Lung (tissue), 12 donors: Measurements from ENCODE around the gene EVI5. TPM values are rescaled to one million over a fixed set of nuclear protein-coding genes. Genes with fewer than 3 reads are reported as not detected.

Experiments used
- ATAC-seq: fragments of 200-7000 bp; cut with Tn5 transposase; one replicate; pipeline ENCODE4 v1.9.1; 2020; ENCODE audit warnings: moderate number of reproducible peaks; ENCODE audit not compliant: insufficient read depth, low FRiP score
- DNase-seq, 3 donors: peaks; one replicate each; pipeline ENCODE4 v3.0.0-alpha.2; 2013 to 2017
- H3K27ac ChIP-seq, 2 donors: one replicate each; pipeline ENCODE4 v1.5.1; 2013; ENCODE audit warnings: mild to moderate bottlenecking in 2 of 2, moderate library complexity in 2 of 2, control low read depth in 1 of 2, inconsistent platforms in 1 of 2, low read depth in 1 of 2, low read length in 1 of 2
- H3K27me3 ChIP-seq, 3 donors: one replicate each; pipeline ENCODE4 v1.5.1; 2013; ENCODE audit warnings: low read length in 2 of 3; ENCODE audit not compliant: control insufficient read depth in 3 of 3, insufficient read depth in 3 of 3
- H3K36me3 ChIP-seq, 4 donors: one replicate each; pipeline ENCODE4 v1.5.1; 2013; ENCODE audit warnings: low read length in 4 of 4, mild to moderate bottlenecking in 1 of 4, moderate library complexity in 1 of 4; ENCODE audit not compliant: control insufficient read depth in 4 of 4, insufficient read depth in 4 of 4
- H3K4me1 ChIP-seq, 5 donors: one replicate each; pipeline ENCODE4 v1.5.1; 2013; ENCODE audit warnings: low read length in 5 of 5, mild to moderate bottlenecking in 2 of 5, moderate library complexity in 1 of 5; ENCODE audit not compliant: control insufficient read depth in 5 of 5, insufficient read depth in 5 of 5
- H3K4me3 ChIP-seq: one replicate; pipeline ENCODE4 v1.5.1; 2013; ENCODE audit warnings: mild to moderate bottlenecking, control low read depth, moderate library complexity
- H3K9ac ChIP-seq, 2 donors: one replicate each; pipeline ENCODE4 v1.5.1; 2013; ENCODE audit warnings: low read length in 2 of 2, control low read depth in 1 of 2; ENCODE audit not compliant: insufficient read depth in 1 of 2
- H3K9me3 ChIP-seq, 4 donors: one replicate each; pipeline ENCODE4 v1.5.1; 2013; ENCODE audit warnings: low read length in 3 of 4, mild to moderate bottlenecking in 1 of 4, moderate library complexity in 1 of 4; ENCODE audit not compliant: control insufficient read depth in 4 of 4, insufficient read depth in 3 of 4
- CTCF ChIP-seq: IDR thresholded peaks from 2 replicates; pipeline ENCODE4 v1.5.1; 2012; ENCODE audit warnings: mild to moderate bottlenecking; ENCODE audit errors: control extremely low read depth, extremely low read depth
- WGBS, 2 donors: extraction: QIAGEN DNeasy Blood & Tissue Kit; methylation state at CpG; one replicate each; pipeline ENCODE4 v1.1.7; 2013; 5-methylcytosine and 5-hydroxymethylcytosine counted together
- polyA plus RNA-seq, 2 donors: library from polyadenylated mRNA; stranded (reverse); fragments of 200-250 nt; gene quantifications; one replicate each; pipeline ENCODE4 v1.2.1, GENCODE V29; 2013
- total RNA-seq, 2 donors: library from RNA; depleted of rRNA in 1 of 2; stranded (reverse); fragments of >200 nt in 1 of 2; gene quantifications; one replicate each; pipeline ENCODE4 v1.2.1, GENCODE V29; 2014 to 2021
- donor health status: control.
- donor health status: control.
- donor health status: Bipolar disorder and iron deficiency.
- donor health status: healthy.
- donor health status: DM: yes; HTN: yes; CAD: no.

The EVI5 gene
- total and polyA plus RNA-seq, 4 donors: 4.9 to 88.8 (median 25.1) TPM

- Histone ChIP-seq H3K4me1 (no peaks in the 10 kb centered on the region), H3K27ac (no peak overlapping the region), H3K4me3 (no peak overlapping the region), H3K9ac (no peak overlapping the region), H3K36me3 (peaks cover 0 to 7% (median 2%) of the 10 kb centered on the region in 4 donors), H3K9me3 (no peaks in the 10 kb centered on the region), H3K27me3 (no peaks in the 10 kb centered on the region)
- no peak for TF ChIP-seq CTCF
- 47 to 50% methylated on average over 2 of the region's 2 CpGs for WGBS, 2 donors
- DNase-seq: no peak
- ATAC-seq: no peak
Observed at GRCh38 chr1:92572520-92572919, 212.4 kb downstream of the EVI5 start.

- no peak for DNase-seq
- no peak overlapping the region for H3K9ac ChIP-seq
- no peaks in the 10 kb centered on the region for H3K4me1 ChIP-seq
- H3K27ac ChIP-seq: no peak overlapping the region
- ATAC-seq: no peak
- H3K36me3 ChIP-seq: peaks cover 0 to 7% (median under 1%) of the 10 kb centered on the region in 4 donors
- no peak overlapping the region for H3K4me3 ChIP-seq
- no peaks in the 10 kb centered on the region for H3K27me3 ChIP-seq
- no peak for TF ChIP-seq CTCF
- 96 to 100% methylated on average over 2 of the region's 2 CpGs for WGBS, 2 donors
- no peaks in the 10 kb centered on the region for H3K9me3 ChIP-seq
Observed at GRCh38 chr1:92571578-92571977, 213.3 kb downstream of the EVI5 start.

GRCh38 chr1:92567211-92567868 is 217.6 kb downstream of the EVI5 start:
- H3K9ac ChIP-seq: no peak overlapping the region
- H3K27me3 ChIP-seq: no peaks in the 10 kb centered on the region
- H3K9me3 ChIP-seq: no peaks in the 10 kb centered on the region
- 98 to 100% methylated on average over 1 of the region's 1 CpG for WGBS, 2 donors
- TF ChIP-seq CTCF: no peak
- ATAC-seq (no peak), DNase-seq (no peak)
- no peak overlapping the region for H3K27ac ChIP-seq
- H3K36me3 ChIP-seq: peaks cover 0 to 3% (median under 1%) of the 10 kb centered on the region in 4 donors
- no peaks in the 10 kb centered on the region for H3K4me1 ChIP-seq
- no peak overlapping the region for H3K4me3 ChIP-seq
